NCI-H2227 (cell line): ENCODE data around the gene ADAMTS18.

Experiments used
- DNase-seq: peaks from one replicate; lab custom pipeline; 2025; ENCODE audit not compliant: unreplicated experiment; lab: John Stamatoyannopoulos, UW

The ADAMTS18 gene

DNA sequence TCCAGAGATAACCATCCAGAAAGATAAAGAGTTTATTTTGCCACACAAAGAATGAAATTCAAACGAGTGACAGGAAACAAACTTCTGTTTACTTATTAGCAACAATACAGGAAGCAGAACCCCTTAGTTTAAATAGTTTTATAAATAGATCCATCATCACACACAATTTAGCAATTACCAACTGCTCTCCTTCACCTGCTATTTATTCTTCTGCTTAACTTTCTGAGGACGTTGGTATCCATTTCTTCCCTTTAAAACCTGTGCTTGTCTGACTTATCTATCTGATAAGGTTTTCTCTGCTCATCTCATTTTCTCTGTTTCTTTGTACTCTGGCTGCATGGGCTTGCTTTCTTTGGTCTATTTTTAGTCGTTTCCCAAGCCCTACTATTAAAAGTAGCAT is 4.3 kb upstream of the ADAMTS18 start:
- no peak for DNase-seq

DNA sequence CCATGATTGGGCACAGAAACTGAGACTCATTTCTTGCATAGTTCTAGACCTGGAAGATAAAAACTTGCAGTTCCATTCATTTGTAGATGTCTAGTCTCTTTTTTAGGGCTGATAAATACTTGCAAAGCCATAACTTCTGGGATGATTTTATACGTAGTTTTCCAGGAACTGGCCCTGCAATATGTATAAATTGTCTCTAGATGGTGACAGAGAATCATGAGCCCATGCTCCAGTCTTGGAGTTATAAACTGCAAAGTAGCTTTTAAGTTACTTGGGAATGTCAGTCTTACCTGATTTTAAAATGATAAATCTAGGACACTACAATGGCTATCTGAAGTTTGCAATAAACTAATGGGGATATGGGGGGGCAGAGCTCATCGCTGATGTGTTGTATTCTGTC is 3.0 kb upstream of the ADAMTS18 start:
- no peak for DNase-seq

- DNase-seq: no peak
Measured at GRCh38 chr16:77435272-77435820, 512 bp upstream of the ADAMTS18 start.

GRCh38 chr16:77434022-77434529 is 758 bp downstream of the ADAMTS18 start:
- no peak for DNase-seq

- no peak for DNase-seq
Measured at GRCh38 chr16:77433146-77433545, 1.7 kb downstream of the ADAMTS18 start.

GRCh38 chr16:77432264-77432663 is 2.6 kb downstream of the ADAMTS18 start:
- DNase-seq: no peak

- no peak for DNase-seq
Measured at GRCh38 chr16:77430787-77431585, 3.8 kb downstream of the ADAMTS18 start.

DNA sequence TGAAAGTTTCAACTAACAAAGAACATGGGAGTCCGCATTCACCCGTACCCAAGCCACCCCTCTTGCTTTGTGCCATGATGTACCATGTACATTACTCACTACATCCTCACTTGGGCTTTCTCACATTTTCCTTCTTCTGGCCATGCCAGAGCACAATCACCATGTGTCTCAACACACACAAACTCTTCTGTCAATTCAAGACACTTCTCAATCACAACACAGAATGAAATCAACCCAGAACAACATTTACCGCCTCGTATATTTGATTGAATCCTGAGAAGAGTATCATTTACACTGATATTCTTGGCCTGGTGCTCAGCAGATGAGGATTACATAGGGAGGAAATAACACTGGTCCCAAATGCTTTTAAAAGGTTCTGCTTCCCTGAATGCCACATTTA is 4.5 kb downstream of the ADAMTS18 start:
- DNase-seq: no peak

DNA sequence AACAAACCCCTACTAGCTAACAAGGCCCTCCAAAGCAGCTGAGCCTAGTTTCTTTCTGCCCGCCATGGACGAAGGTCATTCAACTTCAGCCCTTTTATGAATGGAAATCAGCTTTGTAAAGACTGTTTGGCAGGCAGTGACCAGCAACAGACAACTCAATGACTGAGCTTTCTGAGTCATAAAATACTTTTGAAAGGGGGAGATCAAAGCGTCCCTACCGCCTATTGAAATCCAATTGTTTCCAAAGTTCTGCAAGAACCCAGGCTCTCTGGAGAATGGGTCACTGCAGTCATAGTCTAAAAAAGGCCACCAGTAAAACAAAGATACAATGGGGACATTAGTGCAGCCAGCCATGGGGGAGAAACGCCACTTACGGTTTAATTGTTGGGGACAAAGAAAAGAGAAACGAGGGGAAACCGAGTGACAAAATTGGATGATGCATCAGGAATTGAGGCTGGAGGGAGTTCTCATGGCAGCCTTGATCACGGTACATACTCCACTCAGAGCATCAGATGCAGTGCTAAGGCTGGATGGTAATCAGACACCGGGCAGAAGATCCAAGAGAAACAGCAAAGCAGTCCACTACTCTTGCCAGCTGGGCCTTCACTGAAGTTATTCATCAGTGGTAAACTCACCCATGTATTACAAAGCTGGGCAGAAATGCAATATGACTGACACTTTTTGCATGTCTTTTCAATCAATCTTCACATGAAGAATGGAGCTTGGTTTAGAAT is 9.8 kb downstream of the ADAMTS18 start:
- no peak for DNase-seq

GRCh38 chr16:77422196-77422784 is 12.5 kb downstream of the ADAMTS18 start:
- no peak for DNase-seq

- DNase-seq: no peak
Measured at GRCh38 chr16:77416939-77417480, 17.8 kb downstream of the ADAMTS18 start.

DNA sequence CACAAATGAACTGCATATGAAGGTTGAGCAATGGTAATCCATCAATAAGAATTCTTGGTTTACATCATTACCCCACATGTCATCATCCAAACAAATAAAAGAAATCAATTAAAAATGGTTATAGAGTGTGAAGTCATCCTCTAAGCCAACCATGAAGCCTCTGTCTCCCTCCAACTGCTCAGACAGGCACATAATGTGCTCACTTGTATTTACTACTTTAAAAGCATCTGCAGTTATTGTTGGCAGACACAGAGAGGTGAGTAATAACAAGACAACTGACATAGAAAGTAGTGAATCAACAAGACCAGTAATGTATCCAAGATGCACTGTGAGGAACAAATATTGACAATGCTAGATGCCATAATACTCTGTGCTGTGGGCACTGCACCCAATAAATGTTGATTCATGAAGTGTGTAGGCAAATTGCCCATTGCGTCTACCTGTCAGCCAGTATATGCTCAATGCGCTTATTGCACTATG is 20.0 kb downstream of the ADAMTS18 start:
- DNase-seq: no peak

- DNase-seq: no peak
Measured at GRCh38 chr16:77410449-77410848, 24.4 kb downstream of the ADAMTS18 start.

GRCh38 chr16:77409311-77409710 is 25.5 kb downstream of the ADAMTS18 start:
- DNase-seq: no peak

GRCh38 chr16:77408607-77409006 is 26.2 kb downstream of the ADAMTS18 start:
- no peak for DNase-seq

- DNase-seq: no peak
Measured at GRCh38 chr16:77406680-77407079, 28.2 kb downstream of the ADAMTS18 start.

DNA sequence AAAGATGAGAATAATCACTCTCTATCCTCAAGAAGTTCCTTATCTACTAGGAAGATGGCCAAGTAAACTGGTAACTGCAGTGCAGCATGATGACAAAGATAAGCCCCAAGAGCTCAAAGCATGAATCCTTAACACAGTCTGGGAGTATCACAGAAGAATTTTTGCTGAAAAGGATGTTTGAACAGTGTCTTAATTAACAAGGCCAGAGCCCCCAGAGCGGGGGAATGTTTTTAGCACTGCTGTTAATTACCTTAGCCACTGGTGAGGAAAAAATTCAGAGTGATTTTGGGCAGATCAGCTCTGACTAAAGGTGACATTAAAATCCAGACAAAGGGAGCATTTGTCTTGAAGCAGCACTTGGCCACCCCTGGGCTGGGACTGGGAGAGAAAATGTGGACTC is 30.1 kb downstream of the ADAMTS18 start:
- DNase-seq: no peak

- no peak for DNase-seq
Measured at GRCh38 chr16:77403732-77404131, 31.1 kb downstream of the ADAMTS18 start.

GRCh38 chr16:77402672-77403071 is 32.2 kb downstream of the ADAMTS18 start:
- no peak for DNase-seq

GRCh38 chr16:77402118-77402517 is 32.7 kb downstream of the ADAMTS18 start:
- DNase-seq: no peak

GRCh38 chr16:77399546-77399945 is 35.3 kb downstream of the ADAMTS18 start:
- DNase-seq: no peak
